Activated CD4-positive, alpha-beta memory T cell treated with anti-CD3 and anti-CD28 coated beads for 36 hours (primary cell): ENCODE measurements around the gene CCL14. TPM values are rescaled to one million over a fixed set of nuclear protein-coding genes. Genes with fewer than 3 reads are reported as not detected.
A peak's percentile ranks its signal among the peaks of the same experiment; 100 is the strongest.

Experiments used
- CTCF ChIA-PET: fragments of 350-600 bp; sonication (Branson Sonifier 250); formaldehyde crosslinking; loops from one replicate; lab custom pipeline; 2021; ENCODE audit warnings: antibody characterized with exemption, inconsistent platforms; lab: Charles Lee
- POLR2A ChIA-PET: fragments of 350-600 bp; sonication (Branson Sonifier 250); formaldehyde crosslinking; loops from one replicate; lab custom pipeline; 2021; ENCODE audit warnings: antibody characterized with exemption; lab: Charles Lee
- DNase-seq: peaks from one replicate; pipeline ENCODE4 v3.0.0-alpha.2; 2020
- H3K27ac Mint-ChIP-seq: one replicate; pipeline ENCODE4 v1.8.0; 2021; ENCODE audit warnings: mixed read lengths
- H3K27me3 Mint-ChIP-seq: one replicate; pipeline ENCODE4 v1.8.0; 2021; ENCODE audit warnings: mixed read lengths
- H3K36me3 Mint-ChIP-seq: one replicate; pipeline ENCODE4 v1.8.0; 2021; ENCODE audit warnings: mixed read lengths
- H3K4me1 Mint-ChIP-seq: one replicate; pipeline ENCODE4 v1.8.0; 2021; ENCODE audit warnings: low read depth, mixed read lengths
- H3K4me3 Mint-ChIP-seq: one replicate; pipeline ENCODE4 v1.8.0; 2021; ENCODE audit warnings: mild to moderate bottlenecking, mixed read lengths
- H3K9me3 Mint-ChIP-seq: one replicate; pipeline ENCODE4 v1.8.0; 2021; ENCODE audit warnings: mixed read lengths
- intact Hi-C: fragments of 100-400 bp; cut with micrococcal nuclease; formaldehyde crosslinking; loops from one replicate; pipeline ENCODE4 v1.15.1; 2023
- total RNA-seq, 2 experiments: library from RNA; stranded (reverse); gene quantifications; one replicate each; pipeline ENCODE4 v1.2.3, GENCODE V29; 2021

The CCL14 gene
- total RNA-seq, 2 experiments from 2014 or later: not detected

DNA sequence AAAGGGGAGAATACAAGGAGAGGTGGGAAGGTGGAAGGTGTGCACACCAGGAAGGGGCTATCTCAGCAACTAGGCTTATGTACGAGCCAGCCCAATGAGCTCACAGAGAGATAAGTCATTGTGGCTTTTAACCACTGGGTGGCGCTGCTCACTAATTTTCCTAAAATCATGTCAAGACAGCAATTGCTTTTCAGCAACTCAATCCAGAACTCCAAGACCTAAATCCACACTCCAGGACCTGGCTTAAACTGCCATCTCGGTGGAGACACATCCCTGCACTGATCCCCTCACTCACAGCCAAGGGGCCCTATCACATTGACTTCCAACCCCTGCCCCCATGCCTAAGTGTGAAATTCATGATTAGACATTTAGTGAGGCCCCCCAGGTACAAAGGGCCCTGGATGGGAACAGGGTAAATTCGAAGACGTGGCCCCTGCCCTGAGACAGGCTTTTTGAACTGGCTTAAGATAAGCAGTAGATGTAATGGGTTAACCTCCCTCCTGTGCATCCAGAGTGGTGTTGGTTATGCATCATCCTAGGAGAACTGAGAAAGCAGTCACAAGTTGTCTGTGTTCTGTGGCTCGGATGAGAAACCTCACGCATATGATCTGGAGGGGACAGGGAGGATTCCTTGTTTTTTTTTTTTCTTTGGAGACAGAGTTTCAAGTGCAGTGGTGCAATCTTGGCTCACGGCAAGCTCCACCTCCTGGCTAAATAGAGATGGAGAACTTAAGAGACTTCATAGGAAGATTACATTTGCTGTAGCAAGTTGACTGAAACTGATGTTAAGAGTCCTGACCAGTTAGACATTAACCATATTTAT, 16.8 kb downstream of the CCL14 start:
- Mint-ChIP-seq H3K27ac (no peak overlapping the region), H3K27me3 (peaks cover 1% of the 10 kb centered on the region), H3K9me3 (no peaks in the 10 kb centered on the region), H3K4me3 (no peak overlapping the region), H3K36me3 (no peaks in the 10 kb centered on the region), H3K4me1 (no peaks in the 10 kb centered on the region)
- ChIA-PET POLR2A (interaction anchor here (0.7 kb wide), 1 partner anchor 117 kb away, joined by 4 read pairs; no protein-coding TSS in a partner anchor), CTCF (interaction anchor here (0.5 to 12.3 kb wide), 41 partner anchors 8 to 609 kb away, joined by 3 to 433 read pairs (median 4); partner anchors contain the start of genes CCL16 and RDM1)
- intact Hi-C loops: loop anchor here (1.0 to 2.0 kb wide), 3 partner anchors 103 to 513 kb away; no protein-coding TSS in a partner anchor
- peak; percentile 81 for DNase-seq

- no peak for DNase-seq
- Mint-ChIP-seq H3K27ac (no peak overlapping the region), H3K27me3 (peaks cover 1% of the 10 kb centered on the region), H3K9me3 (no peaks in the 10 kb centered on the region), H3K36me3 (no peaks in the 10 kb centered on the region), H3K4me3 (no peak overlapping the region), H3K4me1 (no peaks in the 10 kb centered on the region)
- intact Hi-C loops: loop anchor here (1.0 to 2.0 kb wide), 2 partner anchors 104 to 181 kb away; no protein-coding TSS in a partner anchor
- CTCF ChIA-PET: interaction anchor here (0.6 to 12.3 kb wide), 17 partner anchors 7 to 611 kb away, joined by 3 to 433 read pairs (median 4); partner anchors contain the start of gene CCL16
- POLR2A ChIA-PET: interaction anchor here (0.7 kb wide), 1 partner anchor 118 kb away, joined by 4 read pairs; no protein-coding TSS in a partner anchor
Observed at GRCh38 chr17:35968520-35969054, 17.9 kb downstream of the CCL14 start.

GRCh38 chr17:35965272-35965671, 21.3 kb downstream of the CCL14 start:
- peaks cover 1% of the 10 kb centered on the region for H3K27me3 Mint-ChIP-seq
- H3K4me1 Mint-ChIP-seq: no peaks in the 10 kb centered on the region
- no peak for DNase-seq
- no peaks in the 10 kb centered on the region for H3K9me3 Mint-ChIP-seq
- ChIA-PET POLR2A (no interaction called here), CTCF (interaction anchor here (1.0 to 12.3 kb wide), 5 partner anchors 11 to 182 kb away, joined by 3 to 433 read pairs (median 7); no protein-coding TSS in a partner anchor)
- H3K27ac Mint-ChIP-seq: no peak overlapping the region
- H3K36me3 Mint-ChIP-seq: no peaks in the 10 kb centered on the region
- H3K4me3 Mint-ChIP-seq: no peak overlapping the region
- intact Hi-C loops: no loop called here

DNA sequence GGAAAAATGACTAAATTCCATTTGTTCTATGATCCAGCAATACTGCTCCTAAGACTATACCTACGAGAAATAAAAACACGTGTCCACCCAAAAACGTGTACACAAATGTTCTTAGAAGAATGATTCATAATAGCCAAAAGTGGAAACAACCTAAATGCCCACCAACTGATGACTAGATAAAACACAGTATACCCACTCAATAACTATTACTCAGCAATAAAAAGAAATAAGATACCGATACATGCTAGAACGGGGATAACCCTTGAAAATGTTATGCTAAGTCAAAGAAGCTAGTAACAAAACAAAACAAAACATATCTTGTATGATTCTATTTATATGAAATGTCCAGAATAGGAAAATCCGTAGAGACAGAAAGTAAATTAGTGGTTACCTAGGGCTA, 22.9 kb downstream of the CCL14 start:
- POLR2A ChIA-PET: no interaction called here
- Mint-ChIP-seq H3K36me3 (no peaks in the 10 kb centered on the region), H3K9me3 (no peaks in the 10 kb centered on the region), H3K27ac (no peak overlapping the region), H3K27me3 (peaks cover 2% of the 10 kb centered on the region), H3K4me3 (no peak overlapping the region), H3K4me1 (no peaks in the 10 kb centered on the region)
- intact Hi-C loops: no loop called here
- DNase-seq: no peak
- CTCF ChIA-PET: interaction anchor here (0.9 to 1.4 kb wide), 4 partner anchors 12 to 185 kb away, joined by 3 to 5 read pairs (median 4); no protein-coding TSS in a partner anchor

DNA sequence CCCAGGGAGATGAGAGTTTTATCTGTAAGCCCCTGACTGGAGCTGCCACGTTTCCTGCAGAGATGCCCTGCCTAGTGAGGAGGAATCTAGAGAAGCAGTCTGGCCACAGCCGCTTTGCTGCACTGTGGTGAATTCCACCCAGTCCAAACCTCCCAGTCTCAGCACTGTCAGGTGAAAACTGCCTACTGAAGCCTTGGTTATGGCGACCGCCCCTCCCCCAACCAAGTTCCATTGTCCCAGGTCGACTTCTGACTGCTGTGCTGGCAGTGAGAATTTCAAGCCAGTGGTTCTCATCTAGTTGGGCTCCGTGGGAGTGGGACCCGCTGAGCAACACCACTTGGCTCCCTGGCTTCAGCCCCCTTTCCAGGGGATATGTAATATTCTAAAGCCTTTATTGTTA, 32.8 kb downstream of the CCL14 start:
- ChIA-PET POLR2A (no interaction called here), CTCF (no interaction called here)
- Mint-ChIP-seq H3K9me3 (no peaks in the 10 kb centered on the region), H3K4me1 (no peaks in the 10 kb centered on the region), H3K36me3 (no peaks in the 10 kb centered on the region), H3K27ac (no peak overlapping the region), H3K4me3 (no peak overlapping the region), H3K27me3 (peaks cover 7% of the 10 kb centered on the region)
- no peak for DNase-seq
- intact Hi-C loops: no loop called here

- Mint-ChIP-seq H3K36me3 (no peaks in the 10 kb centered on the region), H3K4me3 (no peak overlapping the region), H3K27ac (no peak overlapping the region), H3K4me1 (no peaks in the 10 kb centered on the region), H3K9me3 (no peaks in the 10 kb centered on the region), H3K27me3 (peaks cover 2% of the 10 kb centered on the region)
- ChIA-PET POLR2A (no interaction called here), CTCF (interaction anchor here (1.1 to 2.8 kb wide), 3 partner anchors 16 to 200 kb away, joined by 4 to 9 read pairs (median 7); no protein-coding TSS in a partner anchor)
- intact Hi-C loops: no loop called here
- DNase-seq: no peak
Observed at GRCh38 chr17:35949401-35949800, 37.1 kb downstream of the CCL14 start.

- Mint-ChIP-seq H3K36me3 (no peaks in the 10 kb centered on the region), H3K27ac (no peak overlapping the region), H3K4me3 (no peak overlapping the region), H3K27me3 (no peaks in the 10 kb centered on the region), H3K4me1 (no peaks in the 10 kb centered on the region), H3K9me3 (no peaks in the 10 kb centered on the region)
- POLR2A ChIA-PET: interaction anchor here (0.7 kb wide), 1 partner anchor 119 kb away, joined by 3 read pairs; no protein-coding TSS in a partner anchor
- intact Hi-C loops: no loop called here
- DNase-seq: no peak
- CTCF ChIA-PET: interaction anchor here (1.0 to 2.8 kb wide), 6 partner anchors 17 to 535 kb away, joined by 4 to 7 read pairs (median 6); partner anchors contain the start of gene RDM1
Observed at GRCh38 chr17:35948092-35948491, 38.4 kb downstream of the CCL14 start.

- intact Hi-C loops: no loop called here
- Mint-ChIP-seq H3K4me3 (no peak overlapping the region), H3K4me1 (no peaks in the 10 kb centered on the region), H3K27ac (no peak overlapping the region), H3K9me3 (no peaks in the 10 kb centered on the region), H3K27me3 (no peaks in the 10 kb centered on the region), H3K36me3 (no peaks in the 10 kb centered on the region)
- DNase-seq: peak; percentile 68
- ChIA-PET CTCF (interaction anchor here (0.6 to 2.8 kb wide), 6 partner anchors 16 to 202 kb away, joined by 3 to 7 read pairs (median 6); partner anchors contain the start of gene RDM1), POLR2A (no interaction called here)
Observed at GRCh38 chr17:35947156-35947585, 39.4 kb downstream of the CCL14 start.

DNA sequence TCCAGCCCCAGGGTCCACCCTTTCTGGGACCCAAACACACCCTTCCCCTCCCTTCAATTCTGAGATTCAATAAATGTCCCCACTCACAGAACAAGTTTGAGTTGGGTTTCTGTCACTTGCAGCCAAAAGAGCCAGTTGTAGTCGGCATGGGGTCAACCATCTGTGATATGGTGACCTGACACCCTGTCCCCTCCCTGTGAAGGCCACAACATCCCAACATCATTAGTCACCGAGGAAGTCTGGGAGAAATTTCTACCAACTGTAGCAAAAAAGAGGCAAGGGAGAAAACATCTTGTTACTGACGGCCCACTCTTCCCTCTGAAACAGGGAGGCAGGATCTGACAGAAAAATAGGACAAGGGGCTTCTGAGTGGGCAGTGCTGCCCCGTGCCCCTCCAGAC, 42.4 kb downstream of the CCL14 start:
- Mint-ChIP-seq H3K36me3 (no peaks in the 10 kb centered on the region), H3K4me3 (no peak overlapping the region), H3K4me1 (no peaks in the 10 kb centered on the region), H3K27me3 (no peaks in the 10 kb centered on the region), H3K27ac (no peak overlapping the region), H3K9me3 (no peaks in the 10 kb centered on the region)
- intact Hi-C loops: no loop called here
- ChIA-PET POLR2A (no interaction called here), CTCF (no interaction called here)
- no peak for DNase-seq

DNA sequence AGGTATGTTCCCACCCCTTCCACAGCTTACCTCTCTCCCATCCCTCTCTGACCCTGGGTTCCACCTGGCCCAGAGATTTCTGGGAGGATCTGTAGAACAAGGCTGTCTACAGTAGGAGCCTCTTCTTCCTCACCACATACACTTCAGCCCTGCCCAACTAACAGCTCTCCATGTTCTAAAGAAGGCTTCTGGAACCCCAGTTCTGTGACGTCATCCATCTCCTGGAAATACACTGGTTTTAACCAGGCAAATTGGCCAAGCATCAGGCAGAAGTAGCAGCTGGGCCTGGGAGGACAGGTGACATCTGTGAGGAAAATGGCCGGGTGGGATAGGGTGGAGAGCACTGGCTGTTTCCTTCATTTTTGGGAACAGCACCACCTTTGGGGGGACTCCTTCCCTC, 43.0 kb downstream of the CCL14 start, which contains the start of gene LYZL6:
TSS of gene LYZL6 (minus strand) at position 177 of the 400 bp plus-strand sequence. CDS start 4,357 bp downstream, outside the sequence.
- Mint-ChIP-seq H3K4me3 (no peak within 1 kb of the TSS), H3K9me3 (no peaks in the 10 kb centered on the region), H3K4me1 (no peaks in the 10 kb centered on the region), H3K36me3 (no peaks in the 10 kb centered on the region), H3K27me3 (no peaks in the 10 kb centered on the region), H3K27ac (no peak within 1 kb of the TSS)
- intact Hi-C loops: no loop called here
- ChIA-PET CTCF (interaction anchor here (1.0 kb wide), 1 partner anchor 205 kb away, joined by 5 read pairs; no protein-coding TSS in a partner anchor), POLR2A (no interaction called here)
- DNase-seq: no peak

DNA sequence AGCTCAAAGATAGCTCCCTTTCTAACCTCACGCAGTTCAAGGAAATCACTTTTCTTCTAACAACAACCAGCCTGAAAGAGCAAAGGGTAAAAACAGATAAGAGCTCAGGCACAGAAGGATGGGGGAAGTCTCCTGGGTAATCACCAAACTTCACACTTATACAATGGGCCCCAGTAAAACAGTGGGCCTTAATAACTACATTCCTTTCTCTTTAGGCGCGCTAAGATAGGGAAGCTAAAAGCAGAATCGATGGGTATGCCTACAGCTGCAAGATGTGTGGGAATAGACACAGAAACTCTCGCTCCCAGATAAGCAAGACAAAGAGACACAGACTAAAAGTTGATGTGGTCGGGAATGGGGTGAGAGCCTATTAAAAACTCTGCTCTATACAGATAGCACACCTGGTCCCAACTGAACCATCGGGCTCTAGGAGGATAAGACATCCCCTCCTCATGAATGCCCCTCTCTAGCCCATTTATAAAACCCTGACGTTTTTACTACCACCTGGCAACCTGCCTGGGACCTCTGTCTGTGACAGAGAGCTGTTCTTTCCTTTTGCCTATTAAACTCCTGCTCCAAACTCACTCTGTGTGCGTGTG, 43.8 kb downstream of the CCL14 start:
- ChIA-PET POLR2A (no interaction called here), CTCF (interaction anchor here (1.0 kb wide), 2 partner anchors 23 to 206 kb away, joined by 3 to 5 read pairs; no protein-coding TSS in a partner anchor)
- Mint-ChIP-seq H3K27ac (no peak overlapping the region), H3K27me3 (no peaks in the 10 kb centered on the region), H3K4me3 (no peak overlapping the region), H3K4me1 (no peaks in the 10 kb centered on the region), H3K36me3 (no peaks in the 10 kb centered on the region), H3K9me3 (no peaks in the 10 kb centered on the region)
- no peak for DNase-seq
- intact Hi-C loops: no loop called here
